ENCODE data around the gene CDH11.

DNA sequence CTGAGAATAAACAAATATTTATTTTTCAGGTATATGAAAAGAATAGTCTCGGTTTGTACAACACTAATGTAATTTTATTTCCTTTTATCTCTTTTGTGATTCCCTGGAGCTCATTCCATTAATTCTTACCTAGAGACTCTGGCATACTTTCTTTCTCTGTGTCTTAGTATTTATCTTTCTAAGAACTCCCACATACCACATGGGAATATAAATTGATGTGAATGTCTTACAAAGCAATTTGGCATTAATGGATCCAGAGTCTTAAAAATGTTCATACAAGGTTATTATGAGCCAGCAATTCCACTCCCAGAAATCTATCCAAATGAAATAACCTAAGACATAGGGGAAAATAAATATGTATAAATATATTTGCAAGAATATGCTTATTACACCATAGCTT, 202.7 kb downstream of the CDH11 start:
- TF ChIP-seq CEBPB (IDR thresholded peaks at IDR 0.05; ENCODE audit: low read depth, low read length), result no peak
- no peak for TF ChIP-seq BHLHE40 (IDR thresholded peaks at IDR 0.05; ENCODE audit: low read depth, low read length)
- TF ChIP-seq, protein P1, sequence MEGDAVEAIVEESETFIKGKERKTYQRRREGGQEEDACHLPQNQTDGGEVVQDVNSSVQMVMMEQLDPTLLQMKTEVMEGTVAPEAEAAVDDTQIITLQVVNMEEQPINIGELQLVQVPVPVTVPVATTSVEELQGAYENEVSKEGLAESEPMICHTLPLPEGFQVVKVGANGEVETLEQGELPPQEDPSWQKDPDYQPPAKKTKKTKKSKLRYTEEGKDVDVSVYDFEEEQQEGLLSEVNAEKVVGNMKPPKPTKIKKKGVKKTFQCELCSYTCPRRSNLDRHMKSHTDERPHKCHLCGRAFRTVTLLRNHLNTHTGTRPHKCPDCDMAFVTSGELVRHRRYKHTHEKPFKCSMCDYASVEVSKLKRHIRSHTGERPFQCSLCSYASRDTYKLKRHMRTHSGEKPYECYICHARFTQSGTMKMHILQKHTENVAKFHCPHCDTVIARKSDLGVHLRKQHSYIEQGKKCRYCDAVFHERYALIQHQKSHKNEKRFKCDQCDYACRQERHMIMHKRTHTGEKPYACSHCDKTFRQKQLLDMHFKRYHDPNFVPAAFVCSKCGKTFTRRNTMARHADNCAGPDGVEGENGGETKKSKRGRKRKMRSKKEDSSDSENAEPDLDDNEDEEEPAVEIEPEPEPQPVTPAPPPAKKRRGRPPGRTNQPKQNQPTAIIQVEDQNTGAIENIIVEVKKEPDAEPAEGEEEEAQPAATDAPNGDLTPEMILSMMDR (conservative IDR thresholded peaks at IDR 0.05; ENCODE audit: low read depth, low read length), result no peak
- TF ChIP-seq RCOR1 (IDR thresholded peaks at IDR 0.05; ENCODE audit: insufficient replicate concordance, low read length), result no peak
- TF ChIP-seq RFX5 (IDR thresholded peaks at IDR 0.05; ENCODE audit: low read depth, low read length), result no peak
- TF ChIP-seq, protein P2, sequence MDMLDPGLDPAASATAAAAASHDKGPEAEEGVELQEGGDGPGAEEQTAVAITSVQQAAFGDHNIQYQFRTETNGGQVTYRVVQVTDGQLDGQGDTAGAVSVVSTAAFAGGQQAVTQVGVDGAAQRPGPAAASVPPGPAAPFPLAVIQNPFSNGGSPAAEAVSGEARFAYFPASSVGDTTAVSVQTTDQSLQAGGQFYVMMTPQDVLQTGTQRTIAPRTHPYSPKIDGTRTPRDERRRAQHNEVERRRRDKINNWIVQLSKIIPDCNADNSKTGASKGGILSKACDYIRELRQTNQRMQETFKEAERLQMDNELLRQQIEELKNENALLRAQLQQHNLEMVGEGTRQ (IDR thresholded peaks at IDR 0.05; ENCODE audit: low read depth, low read length), result no peak
- no peak for TF ChIP-seq POLR2A (IDR thresholded peaks at IDR 0.05; ENCODE audit: low read depth, low read length)
- no peak for TF ChIP-seq SMC3 (IDR thresholded peaks at IDR 0.05; ENCODE audit: low read depth, low read length)
- TF ChIP-seq, protein P3, sequence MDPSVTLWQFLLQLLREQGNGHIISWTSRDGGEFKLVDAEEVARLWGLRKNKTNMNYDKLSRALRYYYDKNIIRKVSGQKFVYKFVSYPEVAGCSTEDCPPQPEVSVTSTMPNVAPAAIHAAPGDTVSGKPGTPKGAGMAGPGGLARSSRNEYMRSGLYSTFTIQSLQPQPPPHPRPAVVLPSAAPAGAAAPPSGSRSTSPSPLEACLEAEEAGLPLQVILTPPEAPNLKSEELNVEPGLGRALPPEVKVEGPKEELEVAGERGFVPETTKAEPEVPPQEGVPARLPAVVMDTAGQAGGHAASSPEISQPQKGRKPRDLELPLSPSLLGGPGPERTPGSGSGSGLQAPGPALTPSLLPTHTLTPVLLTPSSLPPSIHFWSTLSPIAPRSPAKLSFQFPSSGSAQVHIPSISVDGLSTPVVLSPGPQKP (IDR thresholded peaks at IDR 0.05; ENCODE audit: borderline replicate concordance, low read depth, low read length), result no peak
